CD14-positive monocyte (primary cell): ENCODE results near the gene GYPA. TPM values are rescaled to one million over a fixed set of nuclear protein-coding genes. Genes with fewer than 3 reads are reported as not detected.

ENCODE experiments used
- DNase-seq, 3 donors: peaks; one replicate each; pipeline ENCODE4 v3.0.0-alpha.2; 2011 to 2022
- H2AFZ ChIP-seq: 2 replicates; pipeline ENCODE4 v1.6.0; 2012; ENCODE audit warnings: mild to moderate bottlenecking, low read depth, low read length, inconsistent platforms; ENCODE audit not compliant: insufficient read depth, poor library complexity, severe bottlenecking
- H3K27ac ChIP-seq, 2 donors: 1 replicate in 1 of 2; 2 replicates in 1 of 2; pipeline ENCODE4 v1.5.1; 2012 to 2013; ENCODE audit warnings: low read length in 2 of 2, control low read depth in 1 of 2, inconsistent platforms in 1 of 2, low read depth in 1 of 2, mild to moderate bottlenecking in 1 of 2
- H3K27me3 ChIP-seq, 2 donors: one replicate each; pipeline versions ENCODE4 v1.6.0 to v1.6.1; 2011 to 2013; ENCODE audit warnings: low read length in 2 of 2; ENCODE audit not compliant: control insufficient read depth in 2 of 2, insufficient read depth in 2 of 2
- H3K36me3 ChIP-seq, 2 donors: replicated peaks in 1 of 2; 1 replicate in 1 of 2; 2 replicates in 1 of 2; pipeline versions ENCODE4 v1.5.1 to v1.6.1; 2012 to 2013; ENCODE audit warnings: low read length in 2 of 2, control low read depth in 1 of 2, inconsistent platforms in 1 of 2, mild to moderate bottlenecking in 1 of 2; ENCODE audit not compliant: insufficient read depth in 2 of 2, control insufficient read depth in 1 of 2
- H3K4me1 ChIP-seq, 2 donors: 1 replicate in 1 of 2; 2 replicates in 1 of 2; pipeline versions ENCODE4 v1.5.1 to v1.6.1; 2012 to 2013; ENCODE audit warnings: low read length in 2 of 2, control low read depth in 1 of 2, inconsistent platforms in 1 of 2, mild to moderate bottlenecking in 1 of 2, moderate library complexity in 1 of 2; ENCODE audit not compliant: insufficient read depth in 2 of 2, control insufficient read depth in 1 of 2
- H3K4me2 ChIP-seq: replicated peaks from 2 replicates; pipeline ENCODE3; 2012; ENCODE audit warnings: low read length, moderate library complexity, mild to moderate bottlenecking; ENCODE audit not compliant: poor library complexity, severe bottlenecking; ENCODE audit errors: extremely low read depth
- H3K4me3 ChIP-seq, 3 experiments: fragments of 200-600 bp in 1 of 3; sonication (generic) in 1 of 3; replicated peaks in 1 of 3; 1 replicate in 2 of 3; 2 replicates in 1 of 3; pipeline ENCODE4 v1.5.1; 2011 to 2013; ENCODE audit warnings: low read length in 3 of 3, mild to moderate bottlenecking in 3 of 3, control low read depth in 2 of 3, low read depth in 2 of 3, inconsistent platforms in 1 of 3, moderate library complexity in 1 of 3
- H3K79me2 ChIP-seq: 2 replicates; pipeline ENCODE4 v1.6.0; 2012; ENCODE audit warnings: mild to moderate bottlenecking, control low read depth, inconsistent platforms, low read length, moderate library complexity; ENCODE audit not compliant: insufficient read depth
- H3K9ac ChIP-seq: 2 replicates; pipeline ENCODE4 v1.6.0; 2017; ENCODE audit warnings: low read length, mild to moderate bottlenecking; ENCODE audit not compliant: insufficient read depth, poor library complexity, severe bottlenecking
- H3K9me3 ChIP-seq, 2 donors: replicated peaks in 1 of 2; 1 replicate in 1 of 2; 2 replicates in 1 of 2; pipeline versions ENCODE4 v1.5.1 to v1.6.1; 2012 to 2013; ENCODE audit warnings: low read length in 2 of 2, control low read depth in 1 of 2; ENCODE audit not compliant: control insufficient read depth in 1 of 2, insufficient read depth in 1 of 2
- H4K20me1 ChIP-seq: 2 replicates; pipeline ENCODE4 v1.6.0; 2012; ENCODE audit warnings: mild to moderate bottlenecking, low read length, control low read depth, moderate library complexity; ENCODE audit not compliant: insufficient read depth
- H3K27ac Mint-ChIP-seq, 7 donors: one replicate each; pipeline ENCODE4 v1.8.0; 2020; ENCODE audit warnings: mild to moderate bottlenecking in 7 of 7, mixed read lengths in 7 of 7, moderate library complexity in 6 of 7, inconsistent platforms in 2 of 7
- H3K27me3 Mint-ChIP-seq, 3 donors: one replicate each; pipeline ENCODE4 v1.8.0; 2021 to 2022; ENCODE audit warnings: low read depth in 3 of 3, mild to moderate bottlenecking in 3 of 3, mixed read lengths in 3 of 3, moderate library complexity in 3 of 3, inconsistent platforms in 1 of 3
- H3K36me3 Mint-ChIP-seq, 2 donors: one replicate each; pipeline ENCODE4 v1.8.0; 2020; ENCODE audit warnings: mixed read lengths in 2 of 2, inconsistent platforms in 1 of 2, mild to moderate bottlenecking in 1 of 2
- H3K4me1 Mint-ChIP-seq: one replicate; pipeline ENCODE4 v1.8.0; 2020; ENCODE audit warnings: mild to moderate bottlenecking, mixed read lengths
- H3K4me3 Mint-ChIP-seq, 2 donors: one replicate each; pipeline ENCODE4 v1.8.0; 2020; ENCODE audit warnings: mild to moderate bottlenecking in 2 of 2, mixed read lengths in 2 of 2, moderate library complexity in 1 of 2
- H3K9me3 Mint-ChIP-seq, 7 donors: one replicate each; pipeline ENCODE4 v1.8.0; 2020 to 2022; ENCODE audit warnings: mixed read lengths in 7 of 7, mild to moderate bottlenecking in 6 of 7, moderate library complexity in 6 of 7, inconsistent platforms in 2 of 7
- CTCF ChIP-seq: fragments of 200-600 bp; IDR thresholded peaks from one replicate; pipeline ENCODE4 v1.8.0; 2022; ENCODE audit warnings: antibody characterized with exemption, mild to moderate bottlenecking
- WGBS: methylation state at CpG from one replicate; pipeline ENCODE4 v1.1.5; 2013; ENCODE audit warnings: missing lambda C conversion rate; ENCODE audit not compliant: insufficient coverage; 5-methylcytosine and 5-hydroxymethylcytosine counted together
- intact Hi-C, 2 donors: fragments of 100-400 bp; cut with micrococcal nuclease; formaldehyde crosslinking; loops; one replicate each; pipeline versions ENCODE4 v1.15.0 to v1.15.1; 2023
- polyA plus RNA-seq, 3 donors: library from polyadenylated mRNA; depleted of rRNA in 1 of 3; unstranded in 2 of 3; stranded (reverse) in 1 of 3; fragments of 300-500 nt in 2 of 3; fragments of >200 nt in 1 of 3; fragmentation: Illumina TruSeq in 2 of 3; gene quantifications; 1 replicate in 2 of 3; 2 replicates in 1 of 3; pipeline ENCODE4 v1.2.3, GENCODE V29; 2012 to 2021

Gene GYPA
- polyA plus RNA-seq, 3 donors, result not detected

- H3K4me3 ChIP-seq, result no peak overlapping the region
- intact Hi-C loops, result no loop called here
- H3K27ac ChIP-seq, result no peak overlapping the region
- no peak overlapping the region for H2AFZ ChIP-seq
- no peak overlapping the region for H3K9ac ChIP-seq
- DNase-seq, result no peak
- no peaks in the 10 kb centered on the region for H3K27me3 ChIP-seq
- H3K36me3 Mint-ChIP-seq, result no peaks in the 10 kb centered on the region
- no peaks in the 10 kb centered on the region for H3K9me3 Mint-ChIP-seq
- TF ChIP-seq CTCF, result no peak
- no CpG with 5 or more reads among the region's 2 CpGs for WGBS
- no peaks in the 10 kb centered on the region for H3K36me3 ChIP-seq
- no peak overlapping the region for H3K4me3 Mint-ChIP-seq
- H3K4me2 ChIP-seq, result no peak overlapping the region
- H3K4me1 ChIP-seq, result no peaks in the 10 kb centered on the region
- H3K27me3 Mint-ChIP-seq, result no peaks in the 10 kb centered on the region
- H3K27ac Mint-ChIP-seq, result no peak overlapping the region
- H3K9me3 ChIP-seq, result no peaks in the 10 kb centered on the region
- H3K4me1 Mint-ChIP-seq, result peaks cover 1% of the 10 kb centered on the region
- no peaks in the 10 kb centered on the region for H3K79me2 ChIP-seq
- no peaks in the 10 kb centered on the region for H4K20me1 ChIP-seq
These were observed 42.6 kb upstream of the GYPA start for GRCh38 chr4:144183165-144183564.

- Mint-ChIP-seq H3K27me3 (no peaks in the 10 kb centered on the region), H3K4me3 (no peak overlapping the region), H3K9me3 (no peaks in the 10 kb centered on the region), H3K36me3 (no peaks in the 10 kb centered on the region), H3K4me1 (peaks cover 1% of the 10 kb centered on the region), H3K27ac (no peak overlapping the region)
- Histone ChIP-seq H3K4me2 (no peak overlapping the region), H3K4me3 (no peak overlapping the region), H2AFZ (no peak overlapping the region), H3K27me3 (no peaks in the 10 kb centered on the region), H3K79me2 (no peaks in the 10 kb centered on the region), H3K27ac (no peak overlapping the region), H3K9me3 (no peaks in the 10 kb centered on the region), H3K4me1 (no peaks in the 10 kb centered on the region), H3K9ac (no peak overlapping the region), H3K36me3 (no peaks in the 10 kb centered on the region), H4K20me1 (no peaks in the 10 kb centered on the region)
- intact Hi-C loops, result no loop called here
- no peak for TF ChIP-seq CTCF
- no peak for DNase-seq
- 81% methylated on average over 5 of the region's 8 CpGs for WGBS
These were observed 40.9 kb upstream of the GYPA start for GRCh38 chr4:144181391-144181790.
